Glutamatergic neuron (in vitro differentiated cells): Measurements from ENCODE around the gene STK4. TPM values are rescaled to one million over a fixed set of nuclear protein-coding genes. Genes with fewer than 3 reads are reported as not detected.
A peak's percentile ranks its signal among the peaks of the same experiment; 100 is the strongest.

Experiments
- DNase-seq: peaks from one replicate; pipeline ENCODE4 v3.0.0; 2022
- H3K27ac Mint-ChIP-seq: one replicate; pipeline ENCODE4 v1.8.0; 2020; ENCODE audit warnings: mild to moderate bottlenecking, mixed read lengths, inconsistent platforms; ENCODE audit not compliant: unreplicated experiment
- H3K27me3 Mint-ChIP-seq: one replicate; pipeline ENCODE4 v1.8.0; 2020; ENCODE audit warnings: mild to moderate bottlenecking, moderate library complexity, mixed read lengths, inconsistent platforms; ENCODE audit not compliant: unreplicated experiment
- H3K36me3 Mint-ChIP-seq: one replicate; pipeline ENCODE4 v1.8.0; 2020; ENCODE audit warnings: mild to moderate bottlenecking, mixed read lengths, inconsistent platforms; ENCODE audit not compliant: unreplicated experiment
- H3K4me1 Mint-ChIP-seq: one replicate; pipeline ENCODE4 v1.8.0; 2020; ENCODE audit warnings: mild to moderate bottlenecking, low read depth, mixed read lengths, inconsistent platforms; ENCODE audit not compliant: unreplicated experiment
- H3K4me3 Mint-ChIP-seq: one replicate; pipeline ENCODE4 v1.8.0; 2020; ENCODE audit warnings: mild to moderate bottlenecking, mixed read lengths, inconsistent platforms; ENCODE audit not compliant: unreplicated experiment
- H3K9me3 Mint-ChIP-seq: one replicate; pipeline ENCODE4 v1.8.0; 2020; ENCODE audit warnings: mild to moderate bottlenecking, moderate library complexity, mixed read lengths, inconsistent platforms; ENCODE audit not compliant: unreplicated experiment
- CTCF ChIP-seq: fragments of 200-600 bp; sonication (generic); IDR thresholded peaks from one replicate; pipeline ENCODE4 v1.5.0; 2021; ENCODE audit not compliant: partially characterized antibody, unreplicated experiment
- total RNA-seq: library from RNA; stranded (reverse); fragmentation: NEBNext Ultra II Directional; extraction: Animal tissue kit (Norgen Biotek cat#: 25700); gene quantifications from one replicate; pipeline ENCODE4 v1.2.1, GENCODE V29; 2021; ENCODE audit not compliant: unreplicated experiment

The STK4 gene
- total RNA-seq, 1 donor from 2014 or later: 32.6 TPM

- DNase-seq: no peak
- Mint-ChIP-seq H3K27ac (no peak overlapping the region), H3K36me3 (no peaks in the 10 kb centered on the region), H3K9me3 (no peaks in the 10 kb centered on the region), H3K4me1 (no peaks in the 10 kb centered on the region), H3K4me3 (no peak overlapping the region), H3K27me3 (no peaks in the 10 kb centered on the region)
- no peak for TF ChIP-seq CTCF
These were observed 10.4 kb downstream of the STK4 start for GRCh38 chr20:44976698-44977097.

GRCh38 chr20:44979090-44979621, 12.8 kb downstream of the STK4 start:
- H3K4me1 Mint-ChIP-seq: no peaks in the 10 kb centered on the region
- DNase-seq: no peak
- H3K27ac Mint-ChIP-seq: no peak overlapping the region
- H3K9me3 Mint-ChIP-seq: no peaks in the 10 kb centered on the region
- TF ChIP-seq CTCF: no peak
- H3K4me3 Mint-ChIP-seq: no peak overlapping the region
- H3K36me3 Mint-ChIP-seq: peaks cover 3% of the 10 kb centered on the region
- no peaks in the 10 kb centered on the region for H3K27me3 Mint-ChIP-seq

DNA sequence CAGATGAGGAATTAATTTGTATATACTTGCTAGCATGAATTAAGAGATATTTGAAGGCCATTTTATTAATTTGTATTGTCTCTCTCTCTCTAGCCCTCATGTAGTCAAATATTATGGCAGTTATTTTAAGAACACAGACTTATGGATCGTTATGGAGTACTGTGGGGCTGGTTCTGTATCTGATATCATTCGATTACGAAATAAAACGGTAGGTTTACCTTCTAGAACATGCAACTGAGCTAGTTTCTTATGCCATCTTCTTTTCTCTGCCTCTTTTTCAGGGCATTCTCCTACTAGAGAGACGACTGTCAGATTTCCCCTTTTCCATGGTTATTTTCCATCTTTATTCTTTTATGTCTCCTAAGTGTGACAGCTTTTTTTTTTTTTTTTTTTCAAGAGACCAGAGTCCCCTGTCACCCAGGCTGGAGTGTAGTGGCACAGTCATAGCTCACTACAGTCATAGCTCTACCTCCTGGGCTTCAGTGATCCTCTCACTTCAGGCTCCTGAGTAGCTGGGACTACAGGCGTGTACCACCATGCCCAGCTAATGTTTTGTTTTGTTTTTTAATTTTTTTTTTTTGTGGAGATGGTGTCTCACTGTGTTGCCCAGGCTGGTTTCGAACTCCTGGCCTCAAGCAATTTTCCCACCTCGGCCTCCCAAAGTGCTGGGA, 15.6 kb downstream of the STK4 start:
- H3K27ac Mint-ChIP-seq: no peak overlapping the region
- H3K9me3 Mint-ChIP-seq: no peaks in the 10 kb centered on the region
- no peak for DNase-seq
- no peak overlapping the region for H3K4me3 Mint-ChIP-seq
- no peak for TF ChIP-seq CTCF
- H3K27me3 Mint-ChIP-seq: no peaks in the 10 kb centered on the region
- no peaks in the 10 kb centered on the region for H3K4me1 Mint-ChIP-seq
- peaks cover 3% of the 10 kb centered on the region for H3K36me3 Mint-ChIP-seq

DNA sequence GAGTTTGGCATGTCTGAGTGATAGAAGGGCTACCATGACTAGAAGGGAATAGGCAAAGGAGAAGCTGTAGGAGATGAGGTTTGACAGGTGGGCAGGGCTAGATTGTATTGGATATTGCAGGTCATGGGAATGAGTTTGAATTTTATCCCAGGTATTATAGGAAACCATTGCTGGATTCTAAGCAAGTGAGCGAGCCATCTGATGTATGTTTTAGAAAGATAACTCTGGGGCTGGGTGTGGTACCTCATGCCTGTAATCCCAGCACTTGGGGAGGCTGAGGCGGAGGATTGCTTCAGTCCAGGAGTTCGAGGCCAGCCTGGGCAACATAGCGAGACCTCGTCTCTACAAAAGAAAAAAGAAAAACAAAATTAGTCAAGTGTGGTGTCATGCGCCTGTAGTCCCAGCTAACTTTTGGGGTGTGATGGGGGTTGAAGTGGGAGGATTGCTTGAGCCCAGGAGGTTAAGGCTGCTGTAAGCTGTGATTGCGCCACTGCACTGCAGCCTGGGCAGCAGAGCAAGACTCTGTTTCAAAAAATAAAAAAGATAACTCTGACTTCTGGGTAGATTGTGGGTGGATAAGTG, 16.9 kb downstream of the STK4 start:
- Mint-ChIP-seq H3K4me3 (peak overlapping the region; percentile 17), H3K36me3 (peaks cover 3% of the 10 kb centered on the region), H3K27ac (no peak overlapping the region), H3K4me1 (no peaks in the 10 kb centered on the region), H3K9me3 (no peaks in the 10 kb centered on the region), H3K27me3 (no peaks in the 10 kb centered on the region)
- no peak for DNase-seq
- no peak for TF ChIP-seq CTCF

GRCh38 chr20:44988631-44989171, 22.4 kb downstream of the STK4 start:
- Mint-ChIP-seq H3K36me3 (no peaks in the 10 kb centered on the region), H3K4me3 (no peak overlapping the region), H3K9me3 (no peaks in the 10 kb centered on the region), H3K4me1 (peaks cover 6% of the 10 kb centered on the region), H3K27me3 (no peaks in the 10 kb centered on the region), H3K27ac (no peak overlapping the region)
- TF ChIP-seq CTCF: no peak
- no peak for DNase-seq
